Stimulated activated memory B cell treated with anti-CD40 and anti-IgM and Interleukin-4, amounts not matched to agents 10 μg/mL and 1 μg/mL and 100 μg/mL, for 72 hours (primary cell): Measurements from ENCODE around the gene NUBP2.

Experiments used
- ATAC-seq: fragments of 150-1000 bp; cut with Tn5 transposase; 2 replicates; pipeline ENCODE4 v1.10.0; 2021
- H3K27ac Mint-ChIP-seq: one replicate; pipeline ENCODE4 v1.8.0; 2022; ENCODE audit warnings: mild to moderate bottlenecking, mixed read lengths
- H3K27me3 Mint-ChIP-seq: one replicate; pipeline ENCODE4 v1.8.0; 2022; ENCODE audit warnings: mixed read lengths
- H3K36me3 Mint-ChIP-seq: one replicate; pipeline ENCODE4 v1.8.0; 2022; ENCODE audit warnings: mixed read lengths
- H3K4me1 Mint-ChIP-seq: one replicate; pipeline ENCODE4 v1.8.0; 2022; ENCODE audit warnings: mixed read lengths
- H3K4me3 Mint-ChIP-seq: one replicate; pipeline ENCODE4 v1.8.0; 2022; ENCODE audit warnings: mild to moderate bottlenecking, moderate library complexity, mixed read lengths
- H3K9me3 Mint-ChIP-seq: one replicate; pipeline ENCODE4 v1.8.0; 2022; ENCODE audit warnings: mixed read lengths

Gene NUBP2

GRCh38 chr16:1817276-1817589 is 34.5 kb downstream of the NUBP2 start:
- H3K36me3 Mint-ChIP-seq, result peaks cover 28% of the 10 kb centered on the region
- H3K4me3 Mint-ChIP-seq, result no peak overlapping the region
- H3K4me1 Mint-ChIP-seq, result no peaks in the 10 kb centered on the region

GRCh38 chr16:1817716-1818115 is 35.0 kb downstream of the NUBP2 start:
- H3K27me3 Mint-ChIP-seq, result no peaks in the 10 kb centered on the region
- H3K4me1 Mint-ChIP-seq, result no peaks in the 10 kb centered on the region
- no peak overlapping the region for H3K27ac Mint-ChIP-seq
- peaks cover 28% of the 10 kb centered on the region for H3K36me3 Mint-ChIP-seq
- H3K9me3 Mint-ChIP-seq, result no peaks in the 10 kb centered on the region
- H3K4me3 Mint-ChIP-seq, result no peak overlapping the region
- ATAC-seq, result no peak

More at GRCh38 chr16:1817276-1817589, 34.5 kb downstream of the NUBP2 start:
- H3K27ac Mint-ChIP-seq, result no peak overlapping the region
- no peaks in the 10 kb centered on the region for H3K9me3 Mint-ChIP-seq
- ATAC-seq, result no peak
- H3K27me3 Mint-ChIP-seq, result no peaks in the 10 kb centered on the region

GRCh38 chr16:1818204-1818872 is 35.6 kb downstream of the NUBP2 start:
- H3K4me3 Mint-ChIP-seq, result no peak overlapping the region
- no peaks in the 10 kb centered on the region for H3K27me3 Mint-ChIP-seq
- no peak overlapping the region for H3K27ac Mint-ChIP-seq
- peak; percentile 11 for ATAC-seq
- H3K36me3 Mint-ChIP-seq, result peaks cover 24% of the 10 kb centered on the region
- H3K4me1 Mint-ChIP-seq, result no peaks in the 10 kb centered on the region
- H3K9me3 Mint-ChIP-seq, result no peaks in the 10 kb centered on the region

- Mint-ChIP-seq H3K4me1 (peaks cover 4% of the 10 kb centered on the region), H3K27ac (no peak overlapping the region), H3K9me3 (no peaks in the 10 kb centered on the region), H3K36me3 (peaks cover 18% of the 10 kb centered on the region), H3K27me3 (no peaks in the 10 kb centered on the region), H3K4me3 (no peak overlapping the region)
- ATAC-seq, result no peak
These were observed 36.2 kb downstream of the NUBP2 start for GRCh38 chr16:1818873-1819525.

- no peak overlapping the region for H3K27ac Mint-ChIP-seq
- no peak for ATAC-seq
- no peaks in the 10 kb centered on the region for H3K27me3 Mint-ChIP-seq
- H3K4me3 Mint-ChIP-seq, result no peak overlapping the region
- no peaks in the 10 kb centered on the region for H3K9me3 Mint-ChIP-seq
- peaks cover 17% of the 10 kb centered on the region for H3K36me3 Mint-ChIP-seq
- H3K4me1 Mint-ChIP-seq, result peaks cover 10% of the 10 kb centered on the region
These were observed 36.9 kb downstream of the NUBP2 start for GRCh38 chr16:1819611-1820010.

GRCh38 chr16:1820096-1820945 is 37.6 kb downstream of the NUBP2 start:
- H3K27me3 Mint-ChIP-seq, result no peaks in the 10 kb centered on the region
- no peak overlapping the region for H3K27ac Mint-ChIP-seq
- H3K4me1 Mint-ChIP-seq, result peaks cover 14% of the 10 kb centered on the region
- H3K36me3 Mint-ChIP-seq, result peaks cover 12% of the 10 kb centered on the region
- ATAC-seq, result no peak
- no peak overlapping the region for H3K4me3 Mint-ChIP-seq
- no peaks in the 10 kb centered on the region for H3K9me3 Mint-ChIP-seq

GRCh38 chr16:1820946-1821290 is 38.2 kb downstream of the NUBP2 start:
- Mint-ChIP-seq H3K4me3 (no peak overlapping the region), H3K27ac (no peak overlapping the region), H3K4me1 (peaks cover 14% of the 10 kb centered on the region), H3K9me3 (no peaks in the 10 kb centered on the region), H3K36me3 (peaks cover 9% of the 10 kb centered on the region), H3K27me3 (no peaks in the 10 kb centered on the region)
- no peak for ATAC-seq

- Mint-ChIP-seq H3K4me3 (no peak overlapping the region), H3K27me3 (no peaks in the 10 kb centered on the region), H3K9me3 (no peaks in the 10 kb centered on the region), H3K36me3 (peaks cover 9% of the 10 kb centered on the region), H3K4me1 (peaks cover 14% of the 10 kb centered on the region), H3K27ac (no peak overlapping the region)
- no peak for ATAC-seq
These were observed 39.3 kb downstream of the NUBP2 start for GRCh38 chr16:1821861-1822611.

GRCh38 chr16:1822801-1823200 is 40.0 kb downstream of the NUBP2 start:
- no peak for ATAC-seq
- peaks cover 1% of the 10 kb centered on the region for H3K36me3 Mint-ChIP-seq
- no peak overlapping the region for H3K4me3 Mint-ChIP-seq
- H3K27me3 Mint-ChIP-seq, result no peaks in the 10 kb centered on the region
- peaks cover 20% of the 10 kb centered on the region for H3K4me1 Mint-ChIP-seq
- H3K9me3 Mint-ChIP-seq, result no peaks in the 10 kb centered on the region
- H3K27ac Mint-ChIP-seq, result no peak overlapping the region

GRCh38 chr16:1823821-1824220 is 41.1 kb downstream of the NUBP2 start:
- Mint-ChIP-seq H3K27ac (no peak overlapping the region), H3K4me3 (no peak overlapping the region), H3K4me1 (peaks cover 22% of the 10 kb centered on the region), H3K27me3 (no peaks in the 10 kb centered on the region), H3K9me3 (no peaks in the 10 kb centered on the region), H3K36me3 (no peaks in the 10 kb centered on the region)
- no peak for ATAC-seq

- peaks cover 37% of the 10 kb centered on the region for H3K4me1 Mint-ChIP-seq
- no peaks in the 10 kb centered on the region for H3K9me3 Mint-ChIP-seq
- ATAC-seq, result no peak
- no peaks in the 10 kb centered on the region for H3K27me3 Mint-ChIP-seq
- no peaks in the 10 kb centered on the region for H3K36me3 Mint-ChIP-seq
- peak overlapping the region; percentile 71 for H3K4me3 Mint-ChIP-seq
- no peak overlapping the region for H3K27ac Mint-ChIP-seq
These were observed 42.7 kb downstream of the NUBP2 start for GRCh38 chr16:1825381-1825863.

GRCh38 chr16:1825864-1826690 is 43.3 kb downstream of the NUBP2 start:
- H3K4me3 Mint-ChIP-seq, result peak overlapping the region; percentile 71
- no peaks in the 10 kb centered on the region for H3K27me3 Mint-ChIP-seq
- H3K36me3 Mint-ChIP-seq, result no peaks in the 10 kb centered on the region
- peaks cover 43% of the 10 kb centered on the region for H3K4me1 Mint-ChIP-seq
- peak; percentile 83 for ATAC-seq
- peak overlapping the region; percentile 80 for H3K27ac Mint-ChIP-seq
- H3K9me3 Mint-ChIP-seq, result no peaks in the 10 kb centered on the region

GRCh38 chr16:1826691-1827573 is 44.2 kb downstream of the NUBP2 start, which contains the start of the genes FAHD1 and HAGH:
Gene FAHD1, plus strand, starts transcription at chr16:1827206. Its CDS starts 33 bp downstream, at chr16:1827239.
Gene HAGH, minus strand, starts transcription at chr16:1826825. Its CDS starts 38 bp downstream, at chr16:1826787.
- peak within 1 kb of the TSS; percentile 81 for H3K4me3 Mint-ChIP-seq
- no peaks in the 10 kb centered on the region for H3K9me3 Mint-ChIP-seq
- no peaks in the 10 kb centered on the region for H3K36me3 Mint-ChIP-seq
- peaks cover 43% of the 10 kb centered on the region for H3K4me1 Mint-ChIP-seq
- peak; percentile 95 for ATAC-seq
- peak within 1 kb of the TSS; percentile 80 for H3K27ac Mint-ChIP-seq
- H3K27me3 Mint-ChIP-seq, result no peaks in the 10 kb centered on the region
